CD4-positive, alpha-beta T cell (primary cell): ENCODE results near the gene FMNL1. TPM values are rescaled to one million over a fixed set of nuclear protein-coding genes. Genes with fewer than 3 reads are reported as not detected.

ENCODE experiments used
- ATAC-seq: fragments of 200-7000 bp; cut with Tn5 transposase; one replicate; pipeline ENCODE4 v1.10.0; 2022; ENCODE audit warnings: mild to moderate bottlenecking; ENCODE audit not compliant: poor library complexity
- CTCF ChIA-PET: fragments of 350-600 bp; sonication (Branson Sonifier 250); formaldehyde crosslinking; loops from one replicate; lab custom pipeline; 2021; ENCODE audit warnings: antibody characterized with exemption, inconsistent platforms; lab: Charles Lee
- POLR2A ChIA-PET: fragments of 350-600 bp; sonication (Branson Sonifier 250); formaldehyde crosslinking; loops from one replicate; lab custom pipeline; 2021; ENCODE audit warnings: antibody characterized with exemption, inconsistent platforms; lab: Charles Lee
- DNase-seq, 14 experiments: peaks; one replicate each; pipeline ENCODE4 v3.0.0-alpha.2; 2013 to 2020; ENCODE audit warnings: mixed read lengths in 2 of 14
- H3K27ac ChIP-seq, 2 donors: one replicate each; pipeline versions ENCODE4 v1.5.1 to v1.7.0; 2013; ENCODE audit warnings: low read length in 2 of 2, low read depth in 1 of 2, mild to moderate bottlenecking in 1 of 2
- H3K27me3 ChIP-seq, 2 experiments: 1 replicate in 1 of 2; 2 replicates in 1 of 2; pipeline versions ENCODE4 v1.6.1 to v1.7.0; 2013; ENCODE audit warnings: low read length in 2 of 2, control low read depth in 1 of 2, mild to moderate bottlenecking in 1 of 2, moderate library complexity in 1 of 2; ENCODE audit not compliant: insufficient read depth in 2 of 2, control insufficient read depth in 1 of 2
- H3K36me3 ChIP-seq: one replicate; pipeline ENCODE4 v1.6.1; 2013; ENCODE audit warnings: low read length, control low read depth; ENCODE audit not compliant: insufficient read depth
- H3K4me1 ChIP-seq: one replicate; pipeline ENCODE4 v1.6.1; 2013; ENCODE audit warnings: low read length, control low read depth; ENCODE audit not compliant: insufficient read depth
- H3K4me3 ChIP-seq: one replicate; pipeline ENCODE4 v1.5.1; 2013; ENCODE audit warnings: mild to moderate bottlenecking, low read length, moderate library complexity
- H3K9me3 ChIP-seq, 2 experiments: 1 replicate in 1 of 2; 2 replicates in 1 of 2; pipeline versions ENCODE4 v1.6.1 to v1.7.0; 2013; ENCODE audit warnings: low read length in 2 of 2, mild to moderate bottlenecking in 2 of 2, control low read depth in 1 of 2, moderate library complexity in 1 of 2; ENCODE audit not compliant: control insufficient read depth in 1 of 2, insufficient read depth in 1 of 2
- H3K27ac Mint-ChIP-seq: one replicate; pipeline ENCODE4 v1.8.0; 2020; ENCODE audit warnings: mixed read lengths
- H3K27me3 Mint-ChIP-seq: one replicate; pipeline ENCODE4 v1.8.0; 2021; ENCODE audit warnings: mixed read lengths
- H3K36me3 Mint-ChIP-seq: one replicate; pipeline ENCODE4 v1.8.0; 2021; ENCODE audit warnings: low read depth, mixed read lengths
- H3K4me1 Mint-ChIP-seq: one replicate; pipeline ENCODE4 v1.8.0; 2021; ENCODE audit warnings: low read depth, mixed read lengths
- H3K4me3 Mint-ChIP-seq: one replicate; pipeline ENCODE4 v1.8.0; 2020; ENCODE audit warnings: mild to moderate bottlenecking, mixed read lengths
- H3K9me3 Mint-ChIP-seq: one replicate; pipeline ENCODE4 v1.8.0; 2020; ENCODE audit warnings: mixed read lengths
- CTCF ChIP-seq: fragments of 200-600 bp; IDR thresholded peaks from one replicate; pipeline ENCODE4 v1.8.0; 2022; ENCODE audit warnings: antibody characterized with exemption, mild to moderate bottlenecking
- intact Hi-C, 2 experiments: fragments of 100-400 bp; cut with DNase I in 1 of 2; cut with micrococcal nuclease in 1 of 2; formaldehyde crosslinking; loops; one replicate each; pipeline versions ENCODE4 v1.15.1 to v1.9.0; 2023 to 2025; cut with DNase I, micrococcal nuclease
- total RNA-seq, 174 experiments: library from RNA in 2 of 174; stranded (reverse) in 2 of 174; gene quantifications; one replicate each; pipeline ENCODE4 v1.2.3 and lab custom pipeline; 2021 to 2026

The FMNL1 gene
- total RNA-seq, 2 experiments from 2014 or later = 378 to 387 TPM

GRCh38 chr17:45222289-45222995, 757 bp downstream of the FMNL1 start:
- ATAC-seq (peak; percentile 3), DNase-seq (peak in 11 of 14 experiments; percentile 26 to 82 (median 66))
- CTCF ChIA-PET = interaction anchor here (0.6 to 6.0 kb wide), 6 partner anchors 8 to 95 kb away, joined by 3 to 77 read pairs (median 6); partner anchors contain the start of gene MAP3K14
- Mint-ChIP-seq H3K27me3 (no peaks in the 10 kb centered on the region), H3K4me1 (peaks cover 59% of the 10 kb centered on the region), H3K27ac (peak overlapping the region; percentile 100), H3K4me3 (peak overlapping the region; percentile 95), H3K36me3 (peaks cover 72% of the 10 kb centered on the region), H3K9me3 (no peaks in the 10 kb centered on the region)
- POLR2A ChIA-PET = interaction anchor here (0.6 to 16.4 kb wide), 11 partner anchors 9 to 171 kb away, joined by 3 to 346 read pairs (median 5); partner anchors contain the start of genes HEXIM1, HEXIM2 and MAP3K14
- peaks cover 71% of the 10 kb centered on the region for H3K4me1 ChIP-seq
- TF ChIP-seq CTCF = no peak
- H3K27ac ChIP-seq = peak overlapping the region; percentile 98 to 99
- intact Hi-C loops = loop anchor here (2.0 to 5.0 kb wide), 2 partner anchors 94 to 365 kb away; partner anchors contain the start of gene MAP3K14 (in 1 of the 2)
- peak overlapping the region; percentile 99 for H3K4me3 ChIP-seq
- H3K9me3 ChIP-seq = no peaks in the 10 kb centered on the region
- peaks cover 18% of the 10 kb centered on the region for H3K36me3 ChIP-seq
- H3K27me3 ChIP-seq = no peaks in the 10 kb centered on the region

GRCh38 chr17:45222996-45223538, 1.4 kb downstream of the FMNL1 start:
- CTCF ChIA-PET = interaction anchor here (1.2 to 6.0 kb wide), 5 partner anchors 7 to 94 kb away, joined by 3 to 77 read pairs (median 6); partner anchors contain the start of gene MAP3K14

More at GRCh38 chr17:45222996-45223538, 1.4 kb downstream of the FMNL1 start:
- Mint-ChIP-seq H3K4me3 (peak overlapping the region; percentile 95), H3K36me3 (peaks cover 68% of the 10 kb centered on the region), H3K27me3 (no peaks in the 10 kb centered on the region), H3K27ac (peak overlapping the region; percentile 100), H3K9me3 (no peaks in the 10 kb centered on the region), H3K4me1 (peaks cover 62% of the 10 kb centered on the region)
- ATAC-seq = no peak
- POLR2A ChIA-PET = interaction anchor here (2.6 to 16.4 kb wide), 4 partner anchors 8 to 75 kb away, joined by 12 to 346 read pairs (median 146); partner anchors contain the start of genes HEXIM1 and HEXIM2
- Histone ChIP-seq H3K4me3 (peak overlapping the region; percentile 99), H3K27ac (peak overlapping the region; percentile 98 to 99), H3K36me3 (peaks cover 16% of the 10 kb centered on the region), H3K27me3 (no peaks in the 10 kb centered on the region), H3K4me1 (peaks cover 78% of the 10 kb centered on the region), H3K9me3 (no peaks in the 10 kb centered on the region)
- intact Hi-C loops = loop anchor here (2.0 to 5.0 kb wide), 2 partner anchors 94 to 364 kb away; partner anchors contain the start of gene MAP3K14 (in 1 of the 2)
- no peak for TF ChIP-seq CTCF
- DNase-seq = no peak
